Neural progenitor cell (in vitro differentiated cells): ENCODE data around the gene C1orf21.

Source experiments
- EZH2 ChIP-seq: fragments of 200-600 bp; sonication (generic); IDR thresholded peaks from 2 replicates; pipeline ENCODE4 v1.6.1; 2017; ENCODE audit warnings: antibody characterized with exemption, mild to moderate bottlenecking, moderate library complexity
- EZH2phosphoT487 ChIP-seq: fragments of 200-600 bp; sonication (generic); IDR thresholded peaks from 2 replicates; pipeline ENCODE4 v1.6.1; 2017; ENCODE audit warnings: antibody characterized with exemption
- TF ChIP-seq, protein P1 (sequence below): fragments of 200-600 bp; sonication (generic); IDR thresholded peaks from 2 replicates; pipeline ENCODE4 v1.5.1; 2017; ENCODE audit warnings: antibody characterized with exemption, mild to moderate bottlenecking

DNA sequence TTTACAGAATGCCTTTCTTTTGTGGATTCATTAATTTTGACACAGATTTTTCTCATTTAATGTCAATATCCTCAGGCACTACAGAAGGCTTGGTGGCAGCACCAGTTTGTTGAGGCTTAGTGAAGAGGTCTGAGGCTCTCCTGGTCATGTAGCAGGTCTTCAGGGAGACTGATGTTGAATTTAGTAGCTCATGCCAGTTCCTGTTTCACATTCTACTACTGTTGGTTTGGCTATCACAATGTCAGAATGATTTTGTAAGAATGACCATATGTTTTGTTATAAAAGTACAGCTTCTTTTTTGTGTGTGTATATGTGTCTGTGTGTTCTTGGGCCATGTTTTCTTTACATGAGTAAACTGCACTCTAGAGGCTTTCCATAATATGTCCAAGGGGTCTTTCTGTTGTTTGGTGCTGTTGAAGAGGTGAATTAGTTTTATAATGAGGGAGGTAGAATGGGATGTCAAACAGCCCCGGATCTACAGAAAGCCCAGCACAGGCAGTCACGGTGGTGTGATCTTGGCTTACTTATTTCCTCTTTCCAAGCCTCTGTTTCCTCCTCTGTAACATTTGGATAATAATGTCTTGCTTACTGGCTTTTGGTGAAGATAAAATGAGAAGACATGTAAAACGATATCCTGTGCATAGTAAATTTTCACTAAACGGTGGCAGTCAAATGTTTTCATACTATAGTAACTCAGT is 32.0 kb downstream of the C1orf21 start:
- TF ChIP-seq, protein P1, sequence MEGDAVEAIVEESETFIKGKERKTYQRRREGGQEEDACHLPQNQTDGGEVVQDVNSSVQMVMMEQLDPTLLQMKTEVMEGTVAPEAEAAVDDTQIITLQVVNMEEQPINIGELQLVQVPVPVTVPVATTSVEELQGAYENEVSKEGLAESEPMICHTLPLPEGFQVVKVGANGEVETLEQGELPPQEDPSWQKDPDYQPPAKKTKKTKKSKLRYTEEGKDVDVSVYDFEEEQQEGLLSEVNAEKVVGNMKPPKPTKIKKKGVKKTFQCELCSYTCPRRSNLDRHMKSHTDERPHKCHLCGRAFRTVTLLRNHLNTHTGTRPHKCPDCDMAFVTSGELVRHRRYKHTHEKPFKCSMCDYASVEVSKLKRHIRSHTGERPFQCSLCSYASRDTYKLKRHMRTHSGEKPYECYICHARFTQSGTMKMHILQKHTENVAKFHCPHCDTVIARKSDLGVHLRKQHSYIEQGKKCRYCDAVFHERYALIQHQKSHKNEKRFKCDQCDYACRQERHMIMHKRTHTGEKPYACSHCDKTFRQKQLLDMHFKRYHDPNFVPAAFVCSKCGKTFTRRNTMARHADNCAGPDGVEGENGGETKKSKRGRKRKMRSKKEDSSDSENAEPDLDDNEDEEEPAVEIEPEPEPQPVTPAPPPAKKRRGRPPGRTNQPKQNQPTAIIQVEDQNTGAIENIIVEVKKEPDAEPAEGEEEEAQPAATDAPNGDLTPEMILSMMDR = no peak
- TF ChIP-seq EZH2 (no peak), EZH2phosphoT487 (no peak)
